GM18861 (cell line): ENCODE measurements around the gene SGCA.

Source experiments
- ATAC-seq: cut with Tn5 transposase; IDR thresholded peaks from one replicate; pipeline ENCODE4 v1.9.1; 2021; ENCODE audit not compliant: unreplicated experiment

Gene SGCA

GRCh38 chr17:50134206-50135110 is 31.3 kb upstream of the SGCA start:
- no peak for ATAC-seq

DNA sequence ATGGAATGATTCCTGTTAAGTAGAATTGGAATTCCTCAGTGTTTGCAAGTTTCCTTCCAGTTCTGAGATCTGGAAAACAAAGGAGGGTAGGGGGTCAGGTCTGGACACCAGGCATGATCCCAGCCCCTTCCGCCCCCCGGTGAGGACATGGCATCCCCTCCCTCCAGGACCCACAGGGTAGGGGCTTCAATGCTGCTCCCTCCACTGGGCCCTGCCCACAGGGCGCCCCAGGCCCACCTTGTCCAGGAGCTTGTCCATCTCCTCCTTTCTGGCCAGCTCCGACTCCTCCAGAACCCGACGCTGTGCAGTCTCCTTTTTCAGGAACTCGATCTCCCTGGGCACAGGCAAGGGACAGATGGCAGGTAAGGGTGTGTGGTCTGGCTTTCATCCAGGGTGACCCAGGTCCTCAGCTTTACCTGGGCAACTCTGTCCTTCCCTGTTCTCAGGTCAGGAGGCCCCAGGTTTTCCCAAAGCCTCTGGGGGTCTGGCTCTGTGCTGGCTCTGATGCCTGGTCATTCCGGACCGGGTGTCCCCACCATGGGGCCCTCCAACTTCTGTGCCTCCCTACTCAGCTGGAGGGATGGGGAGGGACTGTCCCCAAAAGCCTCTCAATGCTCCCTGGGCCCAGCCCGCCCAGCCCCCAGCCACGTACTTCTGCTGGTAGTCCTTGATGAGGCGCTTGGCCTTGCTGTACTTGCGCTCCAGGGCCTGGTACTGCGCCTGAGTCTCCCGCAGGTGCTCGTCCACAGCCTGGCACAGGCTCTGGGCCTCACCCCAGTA is 30.3 kb upstream of the SGCA start:
- ATAC-seq, result no peak

DNA sequence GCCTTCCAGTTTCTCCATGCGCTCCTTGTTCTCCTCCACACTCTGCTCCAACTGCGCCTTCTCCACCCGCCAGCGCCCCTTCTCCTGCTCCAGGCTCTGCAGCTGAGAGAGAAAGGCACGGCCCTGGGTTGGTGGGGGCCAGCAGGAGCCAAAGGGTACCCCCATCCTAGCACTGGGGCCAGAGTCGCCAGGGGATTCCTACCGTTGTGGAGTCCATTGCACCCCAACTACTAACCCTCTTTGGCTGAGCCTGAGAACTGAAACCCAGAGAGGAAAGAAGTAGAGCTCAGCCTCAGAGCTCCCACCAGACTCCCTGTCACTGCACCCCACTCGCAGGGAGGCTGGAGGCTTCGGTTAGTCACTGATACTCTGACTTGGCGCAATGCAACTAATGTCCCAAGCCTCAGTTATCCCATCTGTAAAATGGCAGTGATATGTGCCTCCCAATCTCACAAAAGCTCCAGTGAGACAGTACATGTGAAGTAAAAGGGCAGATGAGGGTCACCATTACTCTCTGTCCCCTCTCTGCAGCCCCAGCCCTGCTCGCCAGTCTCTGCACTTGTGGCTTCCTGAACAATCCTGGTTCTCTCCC is 29.6 kb upstream of the SGCA start:
- no peak for ATAC-seq

GRCh38 chr17:50137042-50137441 is 28.8 kb upstream of the SGCA start:
- ATAC-seq, result no peak

GRCh38 chr17:50139185-50139783 is 26.5 kb upstream of the SGCA start:
- ATAC-seq, result no peak

DNA sequence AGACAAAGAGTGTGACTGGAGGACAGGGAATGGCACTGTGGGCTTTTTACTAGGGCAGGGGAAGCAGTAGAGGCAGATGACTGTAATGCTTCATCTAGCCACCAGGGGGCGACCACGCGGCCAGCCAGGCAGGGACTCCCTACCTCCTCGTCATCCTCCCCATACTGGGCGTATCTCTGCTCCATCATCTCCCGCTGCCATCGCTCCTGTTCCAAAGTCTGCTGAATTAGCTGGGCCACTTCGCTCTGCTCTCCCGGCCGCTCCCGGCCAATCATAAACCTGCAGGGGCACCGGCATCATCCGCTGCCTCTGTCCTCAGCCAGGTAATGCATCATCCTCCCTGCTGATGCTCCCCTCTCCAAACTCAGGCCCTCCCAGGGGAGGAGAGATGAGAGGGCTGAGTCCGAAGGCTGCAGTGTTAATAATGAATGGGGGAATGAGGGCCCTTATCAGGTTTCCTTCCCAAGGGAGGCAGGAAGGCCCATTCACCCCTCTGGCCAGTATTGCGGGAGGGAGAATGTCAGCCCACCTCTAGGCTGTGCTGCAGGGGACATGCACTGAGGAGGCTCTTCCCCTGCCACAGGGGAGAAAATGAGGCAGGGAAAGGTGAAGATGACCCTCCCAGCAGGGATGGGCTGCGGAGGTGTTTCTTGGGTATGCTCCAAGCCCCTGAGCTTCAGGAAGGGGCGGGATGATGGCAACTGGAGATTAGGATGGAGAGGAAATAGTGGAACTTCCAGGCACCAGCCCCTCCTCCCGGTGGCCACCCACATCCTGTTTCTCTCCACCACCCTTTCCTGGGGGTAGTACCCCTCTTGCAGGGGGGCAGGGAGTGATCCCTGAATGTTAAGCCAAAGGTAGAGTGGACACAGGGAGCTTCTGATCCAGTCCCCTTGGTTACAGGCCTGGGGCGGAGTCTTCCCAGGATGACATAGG is 25.6 kb upstream of the SGCA start:
- ATAC-seq, result no peak

DNA sequence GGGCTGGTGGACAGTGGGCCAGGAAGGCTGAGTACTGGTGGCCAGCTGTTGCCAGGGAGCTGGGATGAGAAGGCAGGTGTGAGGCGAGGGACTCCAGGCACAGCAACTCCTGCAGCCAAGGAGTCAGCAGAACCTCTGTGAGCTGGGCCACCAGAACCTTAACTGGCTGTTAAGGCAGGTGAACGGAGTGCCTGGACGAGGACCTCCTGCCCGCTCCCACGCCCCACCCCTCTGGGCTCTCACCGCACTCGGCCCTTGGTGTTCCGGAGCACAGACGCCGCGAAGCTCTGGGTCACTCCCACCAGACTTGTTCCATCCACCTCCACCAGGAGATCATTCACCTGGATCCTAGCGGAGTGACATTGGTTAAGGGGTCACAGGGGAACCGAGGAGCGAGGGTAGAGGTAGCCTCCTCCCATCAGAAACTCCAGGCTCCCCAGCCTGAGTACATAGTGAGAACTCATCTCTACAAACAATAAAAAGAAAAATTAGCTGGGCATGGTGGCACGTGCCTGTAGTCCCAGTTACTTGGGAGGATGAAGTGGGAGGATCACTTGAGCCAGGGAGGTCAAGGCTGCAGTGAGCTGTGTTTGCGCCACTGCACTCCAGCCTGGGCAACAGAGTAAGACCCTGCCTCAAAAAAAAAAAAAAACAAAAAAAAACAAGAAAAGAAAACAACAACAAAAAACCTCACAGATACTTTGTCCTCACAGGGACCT is 24.6 kb upstream of the SGCA start:
- no peak for ATAC-seq

DNA sequence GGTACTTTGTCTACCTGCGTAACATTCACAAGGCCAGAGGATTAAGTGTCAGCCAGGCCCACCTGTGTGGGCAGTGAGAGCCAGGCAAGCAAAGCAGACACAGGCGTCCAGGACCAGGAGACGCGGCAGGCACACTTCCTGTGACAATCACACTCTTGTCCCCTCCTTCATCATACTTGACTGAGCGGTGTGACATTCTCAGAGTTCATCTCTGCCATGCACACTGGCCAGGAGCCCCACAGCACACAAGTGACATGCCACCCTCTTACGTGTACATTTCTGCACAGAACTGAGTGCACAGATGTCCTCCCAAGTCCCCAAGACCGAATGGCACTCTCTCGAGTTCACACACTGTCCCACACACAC is 24.1 kb upstream of the SGCA start:
- no peak for ATAC-seq

GRCh38 chr17:50143461-50144176 is 22.2 kb upstream of the SGCA start:
- ATAC-seq, result no peak

GRCh38 chr17:50144355-50144754 is 21.4 kb upstream of the SGCA start:
- ATAC-seq, result no peak

DNA sequence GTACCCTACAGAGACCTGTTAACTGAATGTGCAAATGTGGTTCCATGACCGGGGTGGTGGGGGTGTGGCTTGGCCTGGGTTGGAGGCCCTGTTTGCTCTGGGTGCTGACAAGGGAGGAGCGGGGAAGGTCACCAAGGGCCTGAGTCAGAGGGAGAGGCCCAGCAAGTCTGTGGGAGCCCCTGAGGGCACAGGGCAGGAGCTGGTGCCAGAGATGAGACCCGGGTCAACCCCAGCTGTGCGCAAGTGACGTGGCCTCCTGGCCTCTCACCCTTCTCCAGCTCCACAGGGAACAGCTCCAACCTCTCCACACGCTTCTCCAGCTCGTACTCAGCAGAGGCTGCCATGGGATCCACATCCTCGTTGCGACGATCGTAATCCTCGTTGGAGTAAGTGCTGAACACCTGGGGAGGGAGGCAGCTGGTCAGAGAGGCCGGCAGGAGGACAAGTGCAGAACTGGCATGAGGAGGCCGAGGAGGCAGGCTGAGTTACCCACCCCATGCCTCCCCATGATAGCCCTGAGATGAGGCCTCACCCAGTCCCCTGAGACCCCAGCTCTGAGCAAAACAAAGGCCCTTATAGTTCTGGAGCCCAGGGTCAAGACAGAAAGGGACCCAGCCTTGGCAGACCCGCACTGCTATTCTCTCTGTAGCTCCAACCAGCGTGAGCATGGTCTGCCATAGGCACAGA is 20.8 kb upstream of the SGCA start:
- ATAC-seq, result no peak

GRCh38 chr17:50145532-50146229 is 20.1 kb upstream of the SGCA start:
- ATAC-seq, result no peak

DNA sequence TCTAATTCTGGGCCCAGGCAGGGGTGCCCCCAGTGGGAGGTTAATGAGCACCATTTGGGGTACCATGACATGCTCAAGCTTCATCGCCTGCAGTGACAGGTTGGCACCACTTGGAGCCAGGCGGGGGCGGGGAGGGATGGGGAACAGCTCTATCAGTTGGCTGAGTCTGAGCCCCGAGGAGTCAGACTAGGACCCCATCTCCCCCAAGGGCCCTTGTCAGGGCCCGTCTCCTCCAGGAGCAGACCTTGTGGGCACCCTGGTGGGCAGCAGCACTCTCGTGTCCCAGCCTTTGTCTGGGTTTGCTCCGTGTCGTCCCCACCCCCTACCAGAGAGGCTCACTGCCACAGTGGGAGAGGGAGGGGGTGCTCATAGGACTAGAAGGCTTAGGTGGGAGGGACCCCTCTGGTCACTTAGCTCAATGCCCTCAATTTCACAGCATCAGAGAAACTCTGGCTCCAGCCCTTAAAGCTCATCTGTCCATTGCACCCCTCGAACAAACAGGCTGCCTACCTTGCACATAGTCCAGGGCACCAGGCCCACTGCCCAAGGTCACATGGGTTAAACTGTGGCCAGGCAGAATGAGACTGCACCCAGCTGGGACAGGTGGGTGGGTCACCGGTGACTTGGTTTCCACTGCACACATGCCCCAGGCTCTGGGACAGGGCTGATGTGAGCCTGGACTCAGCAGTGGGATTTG is 19.4 kb upstream of the SGCA start:
- no peak for ATAC-seq

GRCh38 chr17:50146927-50147665 is 18.7 kb upstream of the SGCA start:
- no peak for ATAC-seq

DNA sequence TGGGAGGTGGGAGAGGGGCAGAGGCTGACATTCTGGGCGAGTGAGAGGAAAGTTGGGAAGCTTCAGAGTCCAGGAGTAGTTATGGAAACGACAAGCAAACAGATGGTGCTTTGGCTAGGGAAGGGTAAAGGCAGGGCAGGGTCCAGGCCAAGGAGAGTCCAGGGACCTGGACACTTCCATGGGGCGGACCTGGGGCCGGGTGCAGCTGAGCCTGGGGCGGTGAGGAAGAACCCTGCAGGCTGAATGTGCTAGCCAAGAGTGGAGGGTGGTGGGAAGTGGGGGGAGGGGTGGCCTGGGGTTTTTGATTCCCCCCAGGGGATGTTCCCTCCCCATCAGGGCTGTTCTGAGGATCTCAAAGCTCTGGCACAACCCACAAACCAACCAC is 18.0 kb upstream of the SGCA start:
- ATAC-seq, result no peak

DNA sequence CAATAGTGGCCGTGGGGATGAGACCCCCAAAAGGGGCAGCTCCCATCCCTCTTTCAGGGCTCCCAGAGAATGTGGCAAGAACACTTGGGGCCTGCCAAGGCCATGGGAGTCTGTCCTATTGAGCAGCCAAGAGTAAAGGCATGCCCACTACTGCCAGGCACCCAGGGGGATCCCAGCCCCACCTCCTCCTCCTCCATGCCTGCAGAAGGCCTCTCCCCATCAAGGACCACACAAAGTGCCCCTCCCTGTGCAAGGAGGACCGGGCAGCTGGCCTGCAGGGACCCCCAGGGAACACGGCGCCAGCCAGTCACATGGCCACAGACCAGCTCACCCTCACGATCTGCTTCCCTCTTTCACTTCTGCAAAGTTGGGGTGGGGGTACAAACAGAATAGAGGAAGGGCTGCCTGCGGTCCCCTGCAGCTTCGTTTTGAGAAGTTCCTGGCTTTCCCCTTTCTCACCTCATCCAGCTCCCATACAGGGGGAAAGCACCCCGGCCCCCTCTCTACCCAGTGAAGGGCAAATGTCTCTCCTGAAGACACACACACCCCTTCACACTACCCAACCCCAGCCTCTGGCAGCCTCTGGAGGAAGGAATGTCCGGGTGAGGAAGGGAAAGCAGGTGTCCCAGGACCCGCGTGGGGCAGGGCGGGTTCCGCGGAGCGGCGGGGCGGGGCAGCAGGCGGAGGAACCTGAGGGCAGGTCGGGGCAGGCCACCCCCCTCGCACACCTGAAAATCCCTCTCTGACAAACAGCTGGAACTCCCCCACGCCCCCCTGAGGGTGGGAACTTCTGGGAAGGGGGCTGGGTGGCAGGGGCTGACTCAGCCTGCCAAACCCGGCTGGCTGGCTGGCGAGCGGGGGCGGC is 17.3 kb upstream of the SGCA start:
- peak; percentile 23 for ATAC-seq
